Activated T-helper 1 cell treated with Interleukin-2 at 50 U/mL for 16 hours (primary cell): ENCODE data around the gene SNRPE.
"Not testable (repeated sequence)": the region's sequence is repeated elsewhere in the genome, so short reads cannot be mapped to it uniquely, and the experiment has no call there.

Source experiments
- DNase-seq: peaks from one replicate; pipeline ENCODE4 v3.0.0-alpha.2; 2020; ENCODE audit warnings: low read depth

The SNRPE gene

GRCh38 chr1:203861379-203862184 lies at the start of gene SNRPE:
TSS of gene SNRPE (plus strand) at chr1:203861599. CDS start at chr1:203861660, 61 bp downstream.
- DNase-seq: peak; percentile 96

DNA sequence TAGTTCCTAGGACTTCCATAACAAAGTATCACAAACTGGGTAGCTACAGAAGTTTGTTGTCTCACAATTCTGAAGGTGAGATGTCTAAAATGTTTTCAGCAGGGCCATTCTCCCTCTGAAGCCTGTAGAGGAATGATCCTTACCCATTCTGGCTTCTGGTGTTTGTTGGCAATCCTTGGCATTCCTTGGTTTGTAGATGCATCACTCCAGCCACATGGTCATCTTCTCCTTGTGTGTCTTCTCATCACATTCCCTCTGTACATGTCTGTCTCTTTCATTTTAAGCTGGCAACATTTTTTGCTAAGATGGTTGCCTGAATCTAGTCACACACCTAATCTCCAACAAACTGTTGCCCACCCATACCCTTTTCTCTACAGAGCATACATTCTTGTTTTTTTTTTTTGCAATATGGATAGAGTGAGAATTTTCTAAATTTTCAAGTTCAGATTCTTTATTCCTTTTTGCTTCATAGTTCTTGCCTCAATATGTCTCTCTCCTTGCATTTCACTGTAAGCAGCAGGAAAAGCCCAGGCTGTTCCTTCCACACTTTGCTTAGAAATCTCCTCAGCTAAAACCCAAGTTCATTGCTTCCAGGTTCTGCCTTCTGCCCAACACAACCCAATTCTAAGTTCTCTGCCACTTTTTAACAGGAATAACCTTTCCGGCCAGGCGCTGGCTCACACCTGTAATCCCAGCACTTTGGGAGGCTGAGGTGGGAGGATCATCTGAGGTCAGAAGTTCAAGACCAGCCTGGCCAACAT lies 47.6 kb upstream of the SNRPE start:
- DNase-seq: no peak

- no peak for DNase-seq
Observed at GRCh38 chr1:203818399-203818798, 43.0 kb upstream of the SNRPE start.

DNA sequence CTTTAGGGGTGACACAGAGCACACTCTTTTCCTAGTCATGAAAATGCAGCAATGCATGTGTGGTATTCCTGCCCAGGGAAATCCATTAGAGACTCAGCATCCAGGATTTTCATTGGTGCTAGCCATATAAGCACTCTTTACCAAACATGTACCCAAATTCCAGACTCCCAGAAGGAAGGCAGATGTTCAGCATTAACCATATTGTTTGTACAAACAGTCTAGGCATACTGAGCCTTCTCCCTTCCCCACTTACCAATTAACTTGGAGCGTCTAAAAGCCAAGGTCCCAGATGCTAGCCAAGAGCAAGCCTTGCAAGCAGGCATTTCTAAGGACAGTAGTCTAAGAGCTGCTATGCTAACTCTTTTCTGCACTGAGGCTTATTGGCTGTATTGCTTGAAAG lies 38.1 kb upstream of the SNRPE start:
- no peak for DNase-seq

DNA sequence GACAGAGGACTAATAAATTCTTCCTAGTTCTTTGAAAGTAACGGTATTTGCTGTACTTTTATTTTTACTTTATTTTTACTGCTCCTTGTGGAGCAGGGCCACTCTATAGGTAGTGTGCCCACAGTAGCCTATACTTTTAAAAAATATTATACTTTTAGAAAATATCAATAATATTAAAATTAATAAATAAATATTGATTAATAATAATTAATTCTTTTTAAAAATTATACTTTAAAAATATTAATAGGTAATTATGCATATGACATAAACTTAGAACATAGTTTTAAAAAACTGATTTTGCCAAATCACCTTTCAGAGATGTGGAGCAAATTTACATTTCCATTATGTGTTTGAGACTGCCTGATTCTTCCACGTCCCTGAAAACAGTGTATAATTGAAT lies 35.2 kb upstream of the SNRPE start:
- DNase-seq: no peak

DNA sequence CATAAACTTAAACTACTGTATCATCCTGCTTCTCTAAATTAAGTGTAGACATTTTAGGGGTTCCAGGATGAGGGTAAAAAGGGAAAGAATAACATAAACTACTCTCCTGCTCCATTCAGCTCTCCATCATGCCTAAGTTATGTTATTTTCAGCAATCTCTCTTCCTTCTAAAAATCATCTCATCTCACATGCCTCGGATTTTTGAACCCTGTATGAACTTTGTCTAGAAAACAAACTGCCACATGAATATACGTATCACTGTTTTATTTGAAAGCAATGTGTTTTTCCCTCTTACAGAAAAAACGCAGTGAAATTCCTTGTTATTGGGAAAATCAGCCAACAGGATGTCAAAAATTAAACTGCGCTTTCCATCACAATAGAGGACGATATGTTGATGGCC lies 33.4 kb upstream of the SNRPE start:
- no peak for DNase-seq

GRCh38 chr1:203828503-203828902 lies 32.9 kb upstream of the SNRPE start:
- no peak for DNase-seq

DNA sequence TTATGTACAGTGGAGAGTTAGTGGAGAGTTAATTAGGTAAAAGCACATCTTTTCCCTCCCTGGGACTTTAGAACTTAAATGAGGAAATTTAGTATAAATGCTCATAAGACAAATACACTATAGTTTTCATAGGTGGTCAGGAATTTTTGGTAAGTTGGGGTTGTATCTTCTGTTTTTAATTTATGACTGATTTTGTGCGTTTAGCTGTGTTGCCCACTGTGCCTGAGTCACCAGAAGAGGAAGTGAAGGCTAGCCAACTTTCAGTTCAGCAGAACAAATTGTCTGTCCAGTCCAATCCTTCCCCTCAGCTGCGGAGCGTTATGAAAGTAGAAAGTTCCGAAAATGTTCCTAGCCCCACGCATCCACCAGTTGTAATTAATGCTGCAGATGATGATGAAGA lies 32.2 kb upstream of the SNRPE start:
- not testable (repeated sequence) for DNase-seq

- no peak for DNase-seq
Observed at GRCh38 chr1:203835476-203835875, 25.9 kb upstream of the SNRPE start.

DNA sequence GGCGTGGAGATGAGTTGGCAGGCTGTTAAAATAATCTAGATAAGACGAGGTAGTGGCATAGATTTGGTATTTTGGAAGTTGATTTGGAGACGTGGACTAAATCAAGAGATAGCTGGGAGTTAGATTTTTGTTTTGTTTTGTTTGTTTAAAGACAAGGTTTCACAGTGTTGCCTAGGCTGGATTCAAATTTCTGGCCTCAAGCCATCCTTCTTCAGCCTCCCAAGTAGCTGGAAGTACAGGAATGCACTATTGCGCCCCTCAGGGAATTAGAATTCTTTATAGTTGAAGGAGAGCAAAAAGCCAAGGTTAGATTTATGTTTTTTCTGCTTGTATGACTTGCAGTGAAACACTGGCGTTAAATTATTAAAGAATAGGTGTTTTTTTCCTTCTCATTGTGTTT lies 22.3 kb upstream of the SNRPE start:
- no peak for DNase-seq

DNA sequence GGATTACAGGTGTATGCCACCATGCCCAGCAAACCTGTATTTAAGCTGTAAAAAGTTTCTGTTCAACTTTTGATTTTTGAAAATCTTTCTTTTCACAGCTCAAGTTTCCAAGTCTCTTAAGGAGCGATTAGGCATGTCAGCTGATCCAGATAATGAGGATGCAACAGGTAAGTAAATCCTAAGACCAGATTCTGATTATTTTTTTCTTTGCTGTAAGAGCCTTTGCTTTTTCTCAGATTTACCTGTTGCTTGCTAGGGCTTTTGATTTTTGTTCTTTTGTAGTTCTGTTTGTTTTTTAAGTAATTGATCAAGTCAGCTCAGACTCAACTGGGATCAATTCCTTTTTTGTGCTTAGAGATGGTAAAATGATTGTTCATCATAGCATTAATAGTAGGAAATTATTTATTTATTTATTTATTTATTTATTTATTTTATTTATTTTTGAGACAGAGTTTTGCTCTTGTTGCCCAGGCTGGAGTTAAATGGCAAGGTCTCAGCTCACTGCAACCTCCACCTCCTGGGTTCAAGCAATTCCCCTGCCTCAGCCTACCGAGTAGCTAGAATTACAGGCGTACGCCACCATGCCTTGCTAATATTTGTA lies 21.1 kb upstream of the SNRPE start:
- no peak for DNase-seq

GRCh38 chr1:203842559-203842876 lies 18.9 kb upstream of the SNRPE start:
- DNase-seq: no peak

DNA sequence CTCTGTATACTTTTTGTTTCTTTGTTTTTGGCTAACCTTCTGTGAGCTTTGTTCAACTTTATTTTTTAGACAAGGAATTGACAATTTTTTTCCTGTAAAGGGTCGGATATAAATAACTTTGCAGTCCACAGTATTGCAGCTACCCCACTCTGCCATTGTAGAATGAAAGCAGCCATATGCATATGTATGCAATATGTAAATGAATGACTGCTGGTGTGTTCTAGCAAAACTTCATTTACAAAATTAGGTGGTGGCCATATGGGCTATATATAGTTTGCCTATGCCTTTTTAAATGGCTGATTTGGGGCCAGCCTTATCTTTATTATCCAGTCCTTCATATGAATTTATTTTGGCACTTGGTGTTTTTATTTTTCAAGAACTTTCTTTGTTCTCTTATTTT lies 18.0 kb upstream of the SNRPE start:
- DNase-seq: no peak

GRCh38 chr1:203853112-203853511 lies 8.3 kb upstream of the SNRPE start:
- DNase-seq: not testable (repeated sequence)

- DNase-seq: no peak
Observed at GRCh38 chr1:203858055-203858454, 3.3 kb upstream of the SNRPE start.

DNA sequence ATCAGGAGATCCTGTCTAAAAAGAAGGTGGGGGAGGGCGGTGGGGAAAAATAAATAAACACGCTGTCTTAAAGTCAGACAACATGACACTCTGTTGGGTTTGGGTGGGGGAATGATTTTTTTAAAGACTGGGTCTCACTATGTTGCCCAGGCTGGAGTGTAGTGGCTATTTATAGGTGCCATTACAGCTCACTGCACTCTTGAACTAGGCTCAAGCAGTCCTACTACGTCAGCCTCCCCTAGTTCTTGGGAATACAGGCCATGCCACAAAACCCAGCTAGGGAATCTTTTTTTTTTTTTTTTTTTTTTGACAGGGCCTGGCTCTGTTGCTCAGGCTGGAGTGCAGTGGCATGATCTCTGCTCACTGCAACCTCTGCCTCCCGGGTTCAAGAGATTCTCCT lies 2.4 kb upstream of the SNRPE start:
- DNase-seq: no peak

- no peak for DNase-seq
Observed at GRCh38 chr1:203860396-203861025, 888 bp upstream of the SNRPE start.

- DNase-seq: no peak
Observed at GRCh38 chr1:203867802-203868201, 6.4 kb downstream of the SNRPE start.

DNA sequence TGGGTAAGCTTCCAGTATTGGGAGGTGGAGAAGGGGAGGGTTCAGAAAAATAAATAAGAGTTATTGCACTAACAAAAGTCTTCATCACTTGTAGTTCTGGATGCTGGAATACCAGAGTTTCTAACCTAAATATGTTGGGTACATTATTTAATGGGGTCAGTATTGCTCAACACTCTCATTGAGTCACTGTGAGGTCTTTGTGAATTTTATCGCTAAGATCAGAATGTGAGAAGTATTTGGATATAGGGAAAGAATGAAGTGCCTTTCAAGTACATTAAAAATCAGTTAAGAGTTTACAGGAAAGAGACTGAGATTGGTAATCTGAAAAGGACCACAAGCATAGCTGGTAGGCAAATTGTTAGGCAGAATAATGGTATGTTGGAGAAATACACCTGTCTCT lies 8.8 kb downstream of the SNRPE start:
- DNase-seq: no peak

- DNase-seq: no peak
Observed at GRCh38 chr1:203871114-203871880, 9.9 kb downstream of the SNRPE start.

- DNase-seq: no peak
Observed at GRCh38 chr1:203873094-203873493, 11.7 kb downstream of the SNRPE start.

DNA sequence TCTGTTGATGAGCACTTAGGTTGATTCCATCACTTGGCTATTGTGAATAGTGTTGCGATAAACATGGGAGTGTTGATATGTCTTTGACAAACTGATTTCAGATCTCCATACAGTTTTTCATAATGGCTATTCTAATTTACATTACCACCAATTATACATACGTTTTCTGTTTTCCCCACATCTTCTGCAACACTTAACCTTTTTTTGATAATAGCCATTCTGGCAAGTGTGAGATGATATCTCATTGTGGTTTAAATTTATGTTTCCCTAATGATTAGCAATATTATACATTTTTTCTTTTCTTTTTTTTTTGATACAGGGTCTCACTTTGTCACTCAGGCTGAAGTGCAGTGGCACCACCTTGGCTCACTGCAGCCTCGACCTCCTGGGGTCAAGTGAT lies 17.0 kb downstream of the SNRPE start:
- no peak for DNase-seq
